ENCODE measurements around the gene GJA4. TPM values are rescaled to one million over a fixed set of nuclear protein-coding genes. Genes with fewer than 3 reads are reported as not detected.

Gene GJA4
- total RNA-seq, 1 experiment from 2014 or later, result not detected

DNA sequence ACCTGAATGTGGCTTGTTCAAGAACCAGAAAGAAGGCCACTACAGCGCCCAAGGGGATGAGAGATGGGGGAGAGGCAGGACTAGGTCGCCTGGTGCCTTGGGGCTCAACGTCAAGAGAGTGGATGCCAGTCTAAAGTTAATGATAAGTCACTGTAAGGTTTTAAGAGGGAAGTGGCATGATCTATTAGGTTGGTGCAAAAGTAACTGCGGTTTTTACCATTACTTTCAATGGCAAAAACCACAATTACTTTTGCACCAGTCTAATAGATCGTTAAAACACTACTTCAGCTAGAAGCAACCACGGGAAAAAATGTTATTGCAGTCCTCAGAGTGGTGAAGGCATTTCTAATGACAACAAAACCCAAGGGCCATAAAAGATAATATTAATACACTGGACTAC lies 14.4 kb upstream of the GJA4 start:
- Histone ChIP-seq H3K27me3 (replicated peaks; ENCODE audit: control insufficient read depth, insufficient read depth, low read length) (no peaks in the 10 kb centered on the region), H3K36me3 (ENCODE audit: control insufficient read depth, insufficient read depth, low read length) (no peaks in the 10 kb centered on the region), H3K4me3 (ENCODE audit: low read depth, low read length) (no peak overlapping the region), H3K4me1 (peaks cover 5% of the 10 kb centered on the region; the same call in 1 of the 2 replicates), H3K9me3 (no peaks in the 10 kb centered on the region)
- ChIA-PET POLR2A (no interaction called here), CTCF (no interaction called here)
- TF ChIP-seq, protein P1, sequence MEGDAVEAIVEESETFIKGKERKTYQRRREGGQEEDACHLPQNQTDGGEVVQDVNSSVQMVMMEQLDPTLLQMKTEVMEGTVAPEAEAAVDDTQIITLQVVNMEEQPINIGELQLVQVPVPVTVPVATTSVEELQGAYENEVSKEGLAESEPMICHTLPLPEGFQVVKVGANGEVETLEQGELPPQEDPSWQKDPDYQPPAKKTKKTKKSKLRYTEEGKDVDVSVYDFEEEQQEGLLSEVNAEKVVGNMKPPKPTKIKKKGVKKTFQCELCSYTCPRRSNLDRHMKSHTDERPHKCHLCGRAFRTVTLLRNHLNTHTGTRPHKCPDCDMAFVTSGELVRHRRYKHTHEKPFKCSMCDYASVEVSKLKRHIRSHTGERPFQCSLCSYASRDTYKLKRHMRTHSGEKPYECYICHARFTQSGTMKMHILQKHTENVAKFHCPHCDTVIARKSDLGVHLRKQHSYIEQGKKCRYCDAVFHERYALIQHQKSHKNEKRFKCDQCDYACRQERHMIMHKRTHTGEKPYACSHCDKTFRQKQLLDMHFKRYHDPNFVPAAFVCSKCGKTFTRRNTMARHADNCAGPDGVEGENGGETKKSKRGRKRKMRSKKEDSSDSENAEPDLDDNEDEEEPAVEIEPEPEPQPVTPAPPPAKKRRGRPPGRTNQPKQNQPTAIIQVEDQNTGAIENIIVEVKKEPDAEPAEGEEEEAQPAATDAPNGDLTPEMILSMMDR (IDR thresholded peaks at IDR 0.05; ENCODE audit: insufficient read depth in 1 of 2, low read depth in 1 of 2, low read length in 1 of 2, severe bottlenecking in 1 of 2, unreplicated experiment in 1 of 2), result no peak
- no peaks in the 10 kb centered on the region for H3K36me3 Mint-ChIP-seq (ENCODE audit: insufficient read depth, unreplicated experiment)
- no TSS peak for BruUV-seq (replicated peaks)
- H3K27me3 Mint-ChIP-seq (ENCODE audit: insufficient read depth, unreplicated experiment), result peaks cover 3% of the 10 kb centered on the region
- H3K9me3 Mint-ChIP-seq (ENCODE audit: unreplicated experiment), result no peaks in the 10 kb centered on the region
- DNase-seq, result no peak
- intact Hi-C loops (cut with micrococcal nuclease; ENCODE audit: unreplicated experiment), result no loop called here
- H3K4me3 Mint-ChIP-seq (ENCODE audit: unreplicated experiment), result no peak overlapping the region
- H3K4me1 Mint-ChIP-seq (ENCODE audit: low read depth, unreplicated experiment), result no peaks in the 10 kb centered on the region
- no peak overlapping the region for H3K27ac Mint-ChIP-seq (ENCODE audit: unreplicated experiment)

DNA sequence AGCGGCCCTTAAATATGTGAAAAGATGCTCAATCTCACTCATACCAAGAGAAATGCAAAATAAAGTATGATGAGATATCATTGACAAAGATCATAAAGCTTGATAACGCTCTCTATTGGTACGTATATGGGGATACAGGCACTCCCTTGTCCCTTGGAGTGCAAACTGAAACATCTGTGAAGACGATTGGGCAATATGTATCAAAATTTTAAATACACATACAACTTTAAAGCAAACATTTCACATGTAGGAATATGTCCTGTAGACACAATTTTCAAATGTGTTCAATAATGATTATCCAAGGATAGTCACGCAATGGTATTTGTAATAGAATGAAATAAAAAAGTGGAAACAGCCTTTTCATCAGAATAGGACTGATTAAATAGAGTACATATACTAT lies 13.8 kb upstream of the GJA4 start:
- H3K4me3 Mint-ChIP-seq (ENCODE audit: unreplicated experiment), result no peak overlapping the region
- no TSS peak for BruUV-seq (replicated peaks)
- H3K9me3 Mint-ChIP-seq (ENCODE audit: unreplicated experiment), result no peaks in the 10 kb centered on the region
- DNase-seq, result no peak
- TF ChIP-seq, protein P1 (IDR thresholded peaks at IDR 0.05; ENCODE audit: insufficient read depth in 1 of 2, low read depth in 1 of 2, low read length in 1 of 2, severe bottlenecking in 1 of 2, unreplicated experiment in 1 of 2), result no peak
- ChIA-PET POLR2A (no interaction called here), CTCF (no interaction called here)
- H3K9me3 ChIP-seq, result no peaks in the 10 kb centered on the region
- intact Hi-C loops (cut with micrococcal nuclease; ENCODE audit: unreplicated experiment), result no loop called here
- H3K36me3 Mint-ChIP-seq (ENCODE audit: insufficient read depth, unreplicated experiment), result no peaks in the 10 kb centered on the region
- no peak overlapping the region for H3K27ac Mint-ChIP-seq (ENCODE audit: unreplicated experiment)
- H3K27me3 Mint-ChIP-seq (ENCODE audit: insufficient read depth, unreplicated experiment), result peaks cover 3% of the 10 kb centered on the region
- H3K4me3 ChIP-seq (ENCODE audit: low read depth, low read length), result no peak overlapping the region
- no peaks in the 10 kb centered on the region for H3K4me1 Mint-ChIP-seq (ENCODE audit: low read depth, unreplicated experiment)
- H3K4me1 ChIP-seq, result peaks cover 5% of the 10 kb centered on the region; the same call in 1 of the 2 replicates
- no peaks in the 10 kb centered on the region for H3K27me3 ChIP-seq (replicated peaks; ENCODE audit: control insufficient read depth, insufficient read depth, low read length)
- H3K36me3 ChIP-seq (ENCODE audit: control insufficient read depth, insufficient read depth, low read length), result no peaks in the 10 kb centered on the region

DNA sequence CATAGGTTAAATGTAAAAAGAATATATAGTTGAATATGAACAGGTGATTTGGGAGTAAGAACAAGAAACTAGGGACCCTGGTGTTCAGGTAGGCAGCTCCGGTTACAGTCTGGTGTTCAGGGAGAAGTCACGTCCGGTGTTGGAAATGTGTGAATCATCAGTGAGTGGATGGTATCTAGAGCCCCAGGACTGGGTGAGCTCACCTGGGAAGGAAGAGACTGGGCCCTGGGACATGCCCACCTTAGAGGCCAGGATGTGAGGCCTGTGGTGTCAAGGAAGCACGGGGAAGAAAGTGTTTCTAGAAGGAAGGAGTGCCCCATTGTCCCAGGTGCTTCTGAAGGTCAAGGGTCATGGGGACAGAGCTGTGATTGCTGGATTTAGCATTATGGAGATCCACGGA lies 13.3 kb upstream of the GJA4 start:
- TF ChIP-seq, protein P1 (IDR thresholded peaks at IDR 0.05; ENCODE audit: insufficient read depth in 1 of 2, low read depth in 1 of 2, low read length in 1 of 2, severe bottlenecking in 1 of 2, unreplicated experiment in 1 of 2), result no peak
- Histone ChIP-seq H3K27me3 (replicated peaks; ENCODE audit: control insufficient read depth, insufficient read depth, low read length) (no peaks in the 10 kb centered on the region), H3K4me1 (peaks cover 5% of the 10 kb centered on the region; the same call in 1 of the 2 replicates), H3K9me3 (no peaks in the 10 kb centered on the region), H3K4me3 (ENCODE audit: low read depth, low read length) (no peak overlapping the region), H3K36me3 (ENCODE audit: control insufficient read depth, insufficient read depth, low read length) (no peaks in the 10 kb centered on the region)
- BruUV-seq (replicated peaks), result no TSS peak
- intact Hi-C loops (cut with micrococcal nuclease; ENCODE audit: unreplicated experiment), result no loop called here
- CTCF ChIA-PET, result no interaction called here
- H3K27me3 Mint-ChIP-seq (ENCODE audit: insufficient read depth, unreplicated experiment), result peaks cover 3% of the 10 kb centered on the region
- POLR2A ChIA-PET, result no interaction called here
- no peaks in the 10 kb centered on the region for H3K9me3 Mint-ChIP-seq (ENCODE audit: unreplicated experiment)
- no peaks in the 10 kb centered on the region for H3K4me1 Mint-ChIP-seq (ENCODE audit: low read depth, unreplicated experiment)
- DNase-seq, result no peak
- H3K4me3 Mint-ChIP-seq (ENCODE audit: unreplicated experiment), result no peak overlapping the region
- H3K36me3 Mint-ChIP-seq (ENCODE audit: insufficient read depth, unreplicated experiment), result no peaks in the 10 kb centered on the region
- H3K27ac Mint-ChIP-seq (ENCODE audit: unreplicated experiment), result no peak overlapping the region

Measured in Caco-2 (cell line).